ENCODE measurements around the gene MAPK1IP1L. TPM values are rescaled to one million over a fixed set of nuclear protein-coding genes. Genes with fewer than 3 reads are reported as not detected.

MAPK1IP1L gene
- total and polyA plus RNA-seq, 8 donors: 7.0 to 53.1 (median 28.6) TPM

DNA sequence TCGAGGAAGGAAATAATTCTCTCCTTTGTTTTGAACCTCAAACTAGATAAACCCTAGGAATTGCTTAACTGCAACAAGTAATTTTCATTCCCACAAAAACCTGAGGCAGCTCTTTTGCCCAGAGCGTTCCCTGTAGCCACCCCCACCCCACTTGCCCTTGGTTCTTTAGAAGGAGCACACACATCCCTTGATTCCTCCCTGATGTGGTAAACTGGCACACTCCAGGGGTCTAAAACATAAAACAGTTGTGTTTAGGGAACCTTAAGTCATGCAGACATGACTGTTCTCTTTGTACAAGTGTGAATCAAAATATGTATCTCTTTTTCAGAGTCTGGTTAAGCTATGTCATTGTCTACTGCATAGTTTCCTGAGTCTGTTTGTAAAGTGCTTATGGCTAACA, 14.0 kb downstream of the MAPK1IP1L start:
- no peak overlapping the region for H3K4me3 ChIP-seq
- peaks cover 11 to 63% (median 51%) of the 10 kb centered on the region in 4 donors for H3K36me3 ChIP-seq
- intact Hi-C loops (cut with DNase I; ENCODE audit: low total_unique reads): no loop called here
- 62 to 79% (median 77%) methylated on average over 2 of the region's 2 CpGs for WGBS, 5 donors
- DNase-seq: no peak
- H3K27ac ChIP-seq: peak overlapping the region in 1 of 5 donors; percentile 46
- no peaks in the 10 kb centered on the region for H3K27me3 ChIP-seq
- no peaks in the 10 kb centered on the region for H3K9me3 ChIP-seq
- H3K4me1 ChIP-seq: peaks cover 0 to 40% (median 18%) of the 10 kb centered on the region in 4 donors
- TF ChIP-seq EP300 (IDR thresholded peaks at IDR 0.05) (no peak), POLR2A (IDR thresholded peaks at IDR 0.05) (no peak), CTCF (IDR thresholded peaks at IDR 0.05) (no peak), POLR2AphosphoS5 (IDR thresholded peaks at IDR 0.05) (no peak)

DNA sequence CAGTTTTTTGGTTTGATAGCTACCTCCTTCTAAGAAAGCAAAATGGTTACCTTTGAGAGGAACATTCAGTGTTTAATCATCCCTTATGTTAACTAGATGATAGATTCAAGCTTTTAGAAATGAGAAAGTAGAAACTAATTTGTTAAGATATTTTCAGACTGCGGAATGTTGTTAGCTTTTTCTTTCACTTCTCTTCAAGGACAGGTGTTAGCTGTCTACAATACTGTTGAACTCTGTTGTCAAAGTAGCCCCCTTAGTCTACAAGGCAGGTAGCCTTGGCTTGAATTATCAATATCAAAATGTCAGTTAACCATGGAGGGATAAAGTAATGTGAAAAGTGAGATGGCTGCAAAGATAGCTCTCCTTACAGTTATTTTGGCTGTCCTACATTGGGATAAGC, 14.8 kb downstream of the MAPK1IP1L start:
- no peaks in the 10 kb centered on the region for H3K9me3 ChIP-seq
- no peak overlapping the region for H3K4me3 ChIP-seq
- H3K4me1 ChIP-seq: peaks cover 0 to 43% (median 19%) of the 10 kb centered on the region in 4 donors
- no peak for DNase-seq
- no peak overlapping the region for H3K27ac ChIP-seq
- 83 to 100% (median 90%) methylated on average over 1 of the region's 1 CpG for WGBS, 5 donors
- H3K36me3 ChIP-seq: peaks cover 11 to 58% (median 51%) of the 10 kb centered on the region in 4 donors
- intact Hi-C loops (cut with DNase I; ENCODE audit: low total_unique reads): no loop called here
- TF ChIP-seq POLR2A (IDR thresholded peaks at IDR 0.05) (no peak), POLR2AphosphoS5 (IDR thresholded peaks at IDR 0.05) (no peak), EP300 (IDR thresholded peaks at IDR 0.05) (no peak), CTCF (IDR thresholded peaks at IDR 0.05) (no peak)
- H3K27me3 ChIP-seq: no peaks in the 10 kb centered on the region

DNA sequence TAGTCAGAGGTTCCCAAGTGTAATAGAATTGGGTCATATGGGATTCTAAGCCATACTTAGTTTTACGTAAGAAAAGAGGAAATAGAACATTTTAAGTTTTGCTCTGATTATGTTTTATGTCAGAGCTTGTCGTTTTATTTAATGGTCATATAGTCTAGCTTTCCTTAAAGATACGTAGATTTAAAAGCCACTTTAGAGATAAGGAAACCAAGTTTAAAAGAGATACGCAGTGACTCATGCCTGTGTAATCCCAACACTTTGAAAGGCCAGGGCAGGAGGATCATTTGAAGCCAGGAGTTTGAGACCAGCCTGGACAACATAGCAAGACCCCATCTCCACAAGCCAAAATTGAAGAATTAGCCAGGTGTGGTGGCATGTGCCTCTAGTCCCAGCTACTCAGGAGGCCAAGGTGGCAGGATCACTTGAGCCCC, 19.5 kb downstream of the MAPK1IP1L start:
- no peaks in the 10 kb centered on the region for H3K9me3 ChIP-seq
- H3K4me3 ChIP-seq: no peak overlapping the region
- 53 to 62% (median 57%) methylated on average over 4 of the region's 4 CpGs for WGBS, 5 donors
- no peaks in the 10 kb centered on the region for H3K27me3 ChIP-seq
- H3K36me3 ChIP-seq: peaks cover 0 to 19% (median 15%) of the 10 kb centered on the region in 4 donors
- DNase-seq: no peak
- peaks cover 4 to 37% (median 22%) of the 10 kb centered on the region in 4 donors for H3K4me1 ChIP-seq
- TF ChIP-seq CTCF (IDR thresholded peaks at IDR 0.05): no peak
- no peak for TF ChIP-seq POLR2AphosphoS5 (IDR thresholded peaks at IDR 0.05)
- no peak for TF ChIP-seq POLR2A (IDR thresholded peaks at IDR 0.05)
- no peak for TF ChIP-seq EP300 (IDR thresholded peaks at IDR 0.05)
- intact Hi-C loops (cut with DNase I; ENCODE audit: low total_unique reads): no loop called here
- H3K27ac ChIP-seq: peak overlapping the region in 2 of 5 donors; percentile 68 to 71

DNA sequence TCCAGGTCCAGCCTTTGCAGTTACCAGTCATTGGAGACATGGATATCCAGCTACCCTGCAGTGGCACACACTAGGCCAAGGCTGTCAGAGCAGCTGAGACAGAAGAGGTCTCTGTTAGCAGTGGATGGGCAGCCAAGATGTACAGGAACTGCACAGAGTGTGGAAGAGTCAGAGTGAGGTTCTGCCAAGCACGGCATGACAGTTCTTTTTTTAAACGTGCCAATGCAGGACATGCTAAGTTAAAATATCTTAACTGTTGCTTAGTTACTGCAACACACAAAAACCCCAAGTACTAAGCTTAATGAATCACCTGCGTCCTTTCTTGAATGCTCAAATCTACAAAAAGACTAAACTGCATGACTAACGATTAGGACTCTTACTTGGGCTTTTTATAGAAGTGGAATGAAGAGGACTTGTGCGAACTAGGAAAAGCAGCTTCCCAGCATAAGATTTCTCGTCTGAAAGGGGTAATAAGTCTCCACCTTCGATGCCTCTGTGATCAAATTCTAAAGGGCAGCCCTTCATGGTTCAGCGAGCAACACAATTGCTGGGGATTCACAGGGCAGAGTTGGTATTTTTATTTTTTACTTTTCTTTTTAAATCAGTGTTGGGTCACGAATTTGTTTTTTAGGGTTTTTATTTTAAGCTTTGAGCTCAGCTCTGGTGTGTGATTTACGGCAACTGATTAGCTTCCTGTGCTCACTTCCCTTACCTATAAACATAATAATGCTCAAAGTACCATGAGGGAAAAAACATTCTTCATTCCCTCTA, 20.6 kb downstream of the MAPK1IP1L start:
- Histone ChIP-seq H3K27me3 (no peaks in the 10 kb centered on the region), H3K4me3 (peak overlapping the region in 1 of 4 donors; percentile 5), H3K27ac (peak overlapping the region in 4 of 5 donors; percentile 10 to 71 (median 45)), H3K9me3 (no peaks in the 10 kb centered on the region), H3K36me3 (peaks cover 0 to 11% (median 8%) of the 10 kb centered on the region in 4 donors), H3K4me1 (peaks cover 4 to 41% (median 22%) of the 10 kb centered on the region in 4 donors)
- intact Hi-C loops (cut with DNase I; ENCODE audit: low total_unique reads): no loop called here
- TF ChIP-seq CTCF (IDR thresholded peaks at IDR 0.05) (no peak), POLR2AphosphoS5 (IDR thresholded peaks at IDR 0.05) (peak in 2 of 3 donors; percentile 31 to 42)
- DNase-seq: peak in 1 of 2 donors; percentile 60
- WGBS, 5 donors: 28 to 55% (median 39%) methylated on average over 10 of the region's 10 CpGs

Measured in stomach (tissue), 9 donors.